Breast epithelium (tissue), 3 donors: ENCODE measurements around the gene NEK8.

Source experiments
- CTCF ChIP-seq, 3 donors: fragments of 450-650 bp; IDR thresholded peaks; one replicate each; pipeline ENCODE4 v1.5.1; 2016 to 2017; ENCODE audit warnings: antibody characterized with exemption in 3 of 3, mild to moderate bottlenecking in 3 of 3, moderate library complexity in 3 of 3
- POLR2A ChIP-seq: fragments of 450-650 bp; IDR thresholded peaks from one replicate; pipeline ENCODE4 v1.6.1; 2016; ENCODE audit warnings: antibody characterized with exemption, mild to moderate bottlenecking, moderate library complexity
- POLR2AphosphoS5 ChIP-seq, 3 donors: sonication (generic); formaldehyde crosslinking; IDR thresholded peaks; one replicate each; pipeline ENCODE4 v1.6.1; 2017; ENCODE audit warnings: antibody characterized with exemption in 3 of 3

- TF ChIP-seq POLR2A = no peak
- TF ChIP-seq CTCF (IDR thresholded peaks at IDR 0.05) = no peak
- TF ChIP-seq POLR2AphosphoS5 (IDR thresholded peaks at IDR 0.05) = no peak
Observed at GRCh38 chr17:28698253-28698941, 30.2 kb upstream of the NEK8 start.
